Spleen (tissue), 7 donors: ENCODE data around the gene GALK1.
A peak's percentile ranks its signal among the peaks of the same experiment; 100 is the strongest.

Source experiments
- CTCF ChIP-seq, 11 experiments: fragments of 200-600 bp in 7 of 11; fragments of 450-650 bp in 4 of 11; sonication (generic) in 4 of 11; IDR thresholded peaks in 8 of 11; conservative IDR thresholded peaks in 3 of 11; 1 replicate in 7 of 11; 2 replicates in 4 of 11; pipeline versions ENCODE4 v1.4.0 to v1.8.0; 2016 to 2021; ENCODE audit warnings: antibody characterized with exemption in 11 of 11, inconsistent platforms in 4 of 11, mild to moderate bottlenecking in 1 of 11
- POLR2A ChIP-seq, 3 donors: fragments of 450-650 bp; IDR thresholded peaks; one replicate each; pipeline ENCODE4 v1.5.1; 2017; ENCODE audit warnings: antibody characterized with exemption in 3 of 3, mild to moderate bottlenecking in 1 of 3
- POLR2AphosphoS5 ChIP-seq, 3 donors: sonication (generic); formaldehyde crosslinking; IDR thresholded peaks; one replicate each; pipeline ENCODE4 v1.5.1; 2017; ENCODE audit warnings: antibody characterized with exemption in 3 of 3
- donor health status: DM: no; HTN: no; CAD: no; lungs with moderate emphysema.
- donor health status: DM: no; HTN: no; CAD: no.
- donor health status: DM: no; HTN: no; CAD: no.

DNA sequence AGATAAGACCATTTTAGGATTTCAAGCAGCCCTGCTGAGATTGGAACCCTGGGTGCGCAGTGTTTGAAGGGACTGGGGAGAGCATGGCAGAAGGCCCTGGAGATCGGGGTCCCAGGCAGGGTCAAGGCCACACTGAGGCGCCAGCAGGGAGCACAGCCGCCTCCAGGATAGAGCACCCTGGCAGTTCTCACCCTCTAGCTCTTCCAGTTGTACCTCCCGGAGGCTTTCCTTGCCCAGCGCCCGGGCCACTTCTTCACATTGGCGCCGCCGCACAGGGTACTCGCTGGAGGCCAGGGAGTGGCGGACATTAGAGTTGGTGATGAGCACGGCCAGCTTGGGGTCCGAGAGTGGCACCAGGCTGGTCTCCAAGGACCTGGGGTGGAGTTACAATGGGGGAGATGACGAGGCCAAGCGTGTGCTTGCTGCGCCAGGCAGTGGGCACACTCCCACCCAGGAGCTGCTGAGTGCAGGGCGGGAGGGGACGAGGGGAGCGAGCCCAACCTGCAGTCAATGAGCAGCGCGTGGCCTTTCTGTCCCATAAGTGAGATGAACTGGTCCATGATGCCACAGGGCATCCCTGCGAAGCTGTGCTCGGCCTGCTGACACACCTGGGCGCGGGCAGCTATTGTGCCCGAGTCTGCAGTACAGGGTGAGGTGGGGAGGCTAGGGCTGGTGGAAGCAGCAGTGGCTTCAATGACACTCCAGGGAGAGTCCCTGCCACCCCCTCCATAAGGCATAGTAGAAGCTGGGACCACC, 2.3 kb downstream of the GALK1 start:
- no peak for TF ChIP-seq CTCF (IDR thresholded peaks at IDR 0.05 in 8 of 11, conservative IDR thresholded peaks at IDR 0.05 in 3 of 11)
- TF ChIP-seq POLR2A (IDR thresholded peaks at IDR 0.05), result no peak
- peak in 2 of 3 donors; percentile 27 to 31 for TF ChIP-seq POLR2AphosphoS5 (IDR thresholded peaks at IDR 0.05)
